GM21381 (cell line): ENCODE data around the gene MIDN.
A peak's percentile ranks its signal among the peaks of the same experiment; 100 is the strongest.

Experiments
- ATAC-seq: cut with Tn5 transposase; IDR thresholded peaks from one replicate; pipeline ENCODE4 v1.9.1; 2021; ENCODE audit warnings: mild to moderate bottlenecking, moderate library complexity; ENCODE audit not compliant: unreplicated experiment

MIDN gene

DNA sequence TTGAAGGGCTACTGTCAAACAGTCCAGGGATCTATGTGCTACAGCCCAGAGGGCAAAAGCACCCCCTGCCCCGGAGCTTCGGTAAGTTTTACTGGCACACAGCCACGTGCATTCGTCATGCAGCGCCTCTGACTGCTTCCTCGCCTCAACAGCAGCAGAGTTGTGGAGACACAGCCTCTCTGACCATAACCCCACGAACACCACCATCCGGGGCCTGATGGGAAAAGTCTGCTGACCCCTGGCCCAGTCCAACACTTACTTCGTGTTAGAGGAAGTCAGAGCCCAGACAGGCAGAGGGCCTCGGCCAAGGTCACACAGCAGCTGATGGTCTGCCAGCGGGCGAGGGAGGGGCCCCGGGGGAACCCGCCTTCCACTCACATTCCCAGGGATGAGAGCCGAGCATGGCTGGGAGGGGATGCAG is 15.7 kb upstream of the MIDN start:
- ATAC-seq, result no peak

GRCh38 chr19:1233115-1233667 is 15.2 kb upstream of the MIDN start:
- no peak for ATAC-seq

DNA sequence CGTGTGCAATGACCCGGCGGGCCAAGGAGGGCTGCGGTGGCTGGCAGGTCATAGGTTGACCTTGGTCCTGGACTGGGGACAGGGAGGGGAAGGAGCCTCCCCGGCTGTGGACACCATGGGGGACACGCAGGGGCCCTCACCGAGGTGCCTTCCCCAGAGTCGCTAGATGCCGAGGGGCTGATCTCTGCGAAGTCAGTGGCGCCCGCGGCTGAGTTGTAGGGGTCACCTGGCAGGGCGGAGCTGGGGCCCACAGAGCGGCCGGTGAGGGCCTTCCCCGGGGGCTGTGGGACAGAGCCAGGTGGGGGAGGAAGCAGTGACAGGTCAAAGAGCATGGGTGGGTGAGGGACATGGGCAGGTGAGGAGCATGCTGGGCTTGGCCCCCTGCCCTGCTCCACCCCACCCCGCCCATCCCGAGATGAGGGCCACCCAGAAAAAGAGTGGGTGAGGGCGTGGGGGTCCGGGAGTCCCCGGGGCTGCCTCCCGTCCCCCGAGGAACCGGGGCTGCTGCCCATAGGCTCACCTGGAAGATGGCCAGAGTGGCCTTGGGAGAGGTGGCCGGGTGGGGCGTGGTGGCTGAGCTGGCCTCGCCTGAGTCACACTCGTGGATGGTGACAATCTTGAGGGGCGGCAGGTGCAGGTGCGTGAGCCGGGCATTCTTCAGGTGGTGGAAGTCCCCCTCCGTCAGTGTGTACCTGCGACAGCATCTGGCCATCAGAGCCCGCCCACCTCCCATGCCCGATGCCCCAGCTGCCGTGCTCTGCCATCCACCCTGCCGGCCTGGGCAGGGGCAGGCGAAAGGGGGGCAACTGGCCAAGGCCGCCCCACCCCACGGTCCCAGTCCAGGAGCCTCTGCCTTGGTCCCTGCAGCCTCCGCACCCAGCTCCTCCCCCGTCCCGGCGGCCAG is 14.1 kb upstream of the MIDN start:
- no peak for ATAC-seq

DNA sequence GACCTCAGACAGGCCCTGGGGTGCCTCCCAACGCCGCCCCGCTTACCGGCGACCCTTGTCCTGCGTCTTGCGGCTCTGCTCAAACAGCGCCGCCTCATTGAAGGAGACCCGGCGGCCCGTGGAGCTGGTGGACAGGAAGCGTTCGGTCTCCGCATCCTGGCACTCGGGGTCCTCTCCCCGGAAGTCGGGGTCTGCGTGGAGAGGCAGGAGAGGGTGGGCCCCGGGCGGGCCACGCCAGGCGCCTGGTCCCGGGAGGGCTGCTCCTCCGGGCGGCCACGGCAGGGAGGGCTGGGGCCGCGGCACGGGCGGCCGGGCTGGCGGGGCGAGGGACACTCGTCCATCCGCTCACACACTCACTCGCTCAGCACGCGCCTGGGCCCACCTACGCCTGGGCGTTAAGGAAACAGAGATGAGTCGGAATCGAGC is 13.4 kb upstream of the MIDN start:
- ATAC-seq, result no peak

GRCh38 chr19:1235625-1236538 is 12.5 kb upstream of the MIDN start:
- no peak for ATAC-seq

GRCh38 chr19:1236576-1236975 is 11.8 kb upstream of the MIDN start:
- no peak for ATAC-seq

DNA sequence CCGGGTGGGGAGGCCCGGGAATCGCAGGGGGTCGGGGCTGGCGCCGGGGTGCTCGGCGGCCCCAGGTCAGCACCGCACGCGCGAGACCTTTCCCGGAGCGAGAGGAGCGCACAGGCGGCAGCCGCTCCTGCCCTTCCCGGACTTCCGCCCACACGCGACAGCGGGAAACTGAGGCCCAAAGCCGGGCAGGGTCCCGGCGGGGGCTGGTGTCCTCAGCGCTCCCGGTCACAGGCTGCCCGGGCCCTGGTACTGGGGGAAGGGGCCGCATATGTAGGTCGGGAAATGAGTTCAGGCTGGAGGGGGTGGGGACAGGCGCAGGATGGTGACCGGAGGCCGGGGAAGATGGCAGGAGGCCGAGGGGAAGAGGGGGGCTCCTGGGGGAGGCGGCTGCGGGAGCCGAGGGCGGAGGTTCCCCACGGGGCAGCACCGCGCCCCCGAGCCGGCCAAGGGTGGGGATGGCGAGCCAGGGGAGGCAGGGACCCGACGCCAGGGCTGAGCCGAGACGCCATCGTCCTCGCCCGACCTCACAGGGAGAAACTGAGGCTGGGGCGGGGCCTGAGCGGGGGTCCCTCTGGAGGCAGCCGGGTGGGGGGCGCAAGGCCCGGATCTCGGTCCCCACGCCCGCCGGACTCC is 11.2 kb upstream of the MIDN start:
- ATAC-seq, result no peak

DNA sequence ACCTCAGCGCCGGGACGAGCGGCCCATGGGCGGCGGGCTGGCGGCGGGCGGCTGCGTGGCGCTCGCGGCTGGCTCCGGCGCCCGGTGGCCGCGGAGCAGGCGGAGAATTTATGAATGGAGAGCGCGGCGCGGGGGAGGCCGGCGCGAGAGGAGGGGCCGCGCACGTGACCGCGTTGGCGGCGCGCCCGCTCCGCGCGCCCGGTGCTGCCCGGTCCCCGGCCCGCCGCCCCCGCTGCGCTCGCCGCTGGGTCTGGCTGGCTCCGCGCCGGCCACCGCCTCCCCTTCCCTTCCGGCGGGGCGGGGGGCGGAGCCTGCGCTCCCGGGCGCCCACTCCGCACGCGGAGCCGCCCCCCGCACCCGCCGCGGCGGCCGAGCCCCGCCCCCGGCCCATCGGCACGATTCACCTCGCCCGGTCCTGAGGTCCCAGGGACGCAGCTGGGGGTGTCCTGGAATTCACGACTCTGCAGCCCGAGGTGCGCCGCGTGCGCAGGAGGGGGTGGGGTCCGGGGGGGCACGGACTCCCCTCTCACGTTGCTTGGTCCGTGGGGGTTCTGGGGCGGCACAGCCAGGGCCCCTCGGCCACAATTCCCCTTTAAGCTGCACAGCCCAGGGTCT is 10.5 kb upstream of the MIDN start, which contains the start of gene CBARP:
CBARP (minus strand) TSS at position 252 of the 615 bp plus-strand sequence. CDS start 1,905 bp downstream, outside the sequence.
- ATAC-seq, result no peak

DNA sequence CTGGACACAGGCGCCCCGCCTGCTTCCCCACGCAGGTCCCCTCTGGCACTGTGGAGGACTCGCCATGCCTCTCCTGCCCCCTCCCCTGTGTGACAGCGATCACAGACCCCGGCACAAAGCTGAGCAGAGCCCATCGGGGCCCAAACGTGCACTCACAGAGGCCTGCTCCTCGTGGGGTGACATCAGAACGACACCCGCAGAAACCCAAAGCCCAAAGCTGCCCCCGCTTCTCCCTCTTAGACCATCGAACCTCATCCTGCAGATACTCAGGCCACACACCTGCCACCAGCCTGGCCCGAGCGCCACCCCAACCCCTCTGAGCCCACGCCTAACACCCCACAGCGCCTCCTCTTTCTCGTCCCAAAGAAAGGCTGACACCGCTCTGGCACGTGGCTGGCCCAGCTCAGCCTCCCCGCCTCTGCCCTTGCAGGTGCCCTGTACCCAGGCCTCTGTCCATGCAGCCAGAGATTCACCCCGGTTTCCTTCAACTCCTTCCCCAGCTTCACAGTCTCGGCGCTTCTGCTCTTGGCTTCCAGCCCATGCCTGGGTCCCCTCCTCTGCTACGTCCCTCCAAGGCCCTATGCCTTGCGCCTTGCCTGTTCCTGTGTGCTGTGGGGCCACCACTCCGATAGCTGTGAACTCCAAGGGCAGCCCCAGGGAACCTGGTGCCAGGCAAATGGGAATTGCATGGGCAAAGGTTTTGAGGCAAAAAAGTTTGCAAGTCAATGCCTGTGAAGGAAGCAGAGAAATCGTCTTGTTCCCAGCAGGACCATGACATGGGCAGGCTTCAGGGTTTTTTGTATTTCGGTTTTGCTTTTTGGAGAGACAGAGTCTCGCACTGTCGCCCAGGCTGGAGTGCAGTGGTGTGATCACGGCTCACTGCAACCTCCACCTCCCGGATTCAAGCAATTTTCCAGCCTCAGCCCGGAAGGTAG is 9.7 kb upstream of the MIDN start:
- ATAC-seq, result no peak

DNA sequence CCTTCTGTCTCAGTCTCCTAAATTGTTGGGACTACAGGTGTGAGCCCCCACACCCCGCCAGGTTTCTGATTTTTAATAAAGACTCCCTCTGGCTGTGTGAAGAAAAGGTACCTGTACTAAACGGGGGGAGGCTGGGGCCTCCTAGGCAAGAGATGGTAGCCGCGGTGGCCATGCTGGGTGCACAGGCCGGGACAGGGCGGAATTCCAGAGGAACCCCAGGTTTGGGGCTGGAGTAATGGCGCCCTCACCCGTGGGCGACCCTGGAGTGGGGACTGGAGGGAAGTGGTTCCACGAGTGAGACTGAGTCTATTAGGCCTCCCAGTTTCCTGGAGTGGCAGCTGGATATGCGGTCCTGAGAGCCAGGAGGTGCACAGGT is 9.0 kb upstream of the MIDN start:
- ATAC-seq, result no peak

DNA sequence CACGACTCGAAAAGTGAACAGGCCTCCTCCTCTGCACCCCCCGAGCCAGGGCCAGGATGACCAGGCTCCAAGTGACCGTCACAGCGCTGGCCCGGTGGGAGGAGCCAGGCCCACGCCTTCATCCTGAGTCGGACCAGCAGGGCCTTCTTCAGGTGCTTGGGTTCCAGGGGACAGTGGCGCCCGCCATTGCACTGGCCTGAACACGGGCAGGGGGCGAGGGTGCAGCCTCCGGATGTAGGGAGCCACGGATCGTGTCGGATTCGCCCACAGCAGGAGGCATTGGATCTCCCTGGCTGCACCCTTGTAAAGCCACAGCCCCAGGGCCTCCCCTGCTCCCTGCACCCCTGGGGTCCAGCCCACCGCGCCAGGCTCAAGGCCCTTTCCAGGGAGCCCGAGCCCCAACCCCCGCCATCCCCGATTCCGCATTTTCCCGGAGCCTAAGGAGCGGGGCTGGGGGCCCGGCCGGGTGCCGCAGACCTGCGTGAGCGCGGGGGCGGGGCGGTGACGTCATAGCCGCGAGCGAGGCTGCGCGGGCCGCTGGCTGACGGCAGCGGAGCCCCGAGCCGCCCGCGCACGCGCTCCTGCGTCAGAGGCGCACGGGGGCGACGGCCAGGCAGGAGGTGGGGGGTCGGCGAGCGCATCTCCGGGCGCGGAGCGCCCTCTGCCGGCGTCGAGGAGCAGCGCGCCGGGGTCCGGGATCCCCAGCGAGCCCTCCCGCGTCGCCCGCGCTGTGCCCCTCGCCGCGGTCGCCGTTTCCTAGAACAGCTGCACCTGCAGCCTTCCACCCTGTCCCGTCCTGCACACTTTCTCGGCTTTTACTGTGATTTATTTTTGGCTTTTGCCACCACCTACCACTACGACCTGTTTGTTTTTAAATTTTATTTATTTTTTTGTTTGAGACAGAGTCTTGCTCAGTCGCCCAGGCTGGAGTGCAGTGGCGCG is 8.3 kb upstream of the MIDN start:
- no peak for ATAC-seq

GRCh38 chr19:1240925-1241324 is 7.5 kb upstream of the MIDN start:
- no peak for ATAC-seq

- ATAC-seq, result peak; percentile 57
Observed at GRCh38 chr19:1241417-1242095, 6.8 kb upstream of the MIDN start, which contains the start of gene ATP5F1D. Gene ATP5F1D, plus strand, starts transcription at chr19:1241751. Its CDS starts 100 bp downstream, at chr19:1241851.

DNA sequence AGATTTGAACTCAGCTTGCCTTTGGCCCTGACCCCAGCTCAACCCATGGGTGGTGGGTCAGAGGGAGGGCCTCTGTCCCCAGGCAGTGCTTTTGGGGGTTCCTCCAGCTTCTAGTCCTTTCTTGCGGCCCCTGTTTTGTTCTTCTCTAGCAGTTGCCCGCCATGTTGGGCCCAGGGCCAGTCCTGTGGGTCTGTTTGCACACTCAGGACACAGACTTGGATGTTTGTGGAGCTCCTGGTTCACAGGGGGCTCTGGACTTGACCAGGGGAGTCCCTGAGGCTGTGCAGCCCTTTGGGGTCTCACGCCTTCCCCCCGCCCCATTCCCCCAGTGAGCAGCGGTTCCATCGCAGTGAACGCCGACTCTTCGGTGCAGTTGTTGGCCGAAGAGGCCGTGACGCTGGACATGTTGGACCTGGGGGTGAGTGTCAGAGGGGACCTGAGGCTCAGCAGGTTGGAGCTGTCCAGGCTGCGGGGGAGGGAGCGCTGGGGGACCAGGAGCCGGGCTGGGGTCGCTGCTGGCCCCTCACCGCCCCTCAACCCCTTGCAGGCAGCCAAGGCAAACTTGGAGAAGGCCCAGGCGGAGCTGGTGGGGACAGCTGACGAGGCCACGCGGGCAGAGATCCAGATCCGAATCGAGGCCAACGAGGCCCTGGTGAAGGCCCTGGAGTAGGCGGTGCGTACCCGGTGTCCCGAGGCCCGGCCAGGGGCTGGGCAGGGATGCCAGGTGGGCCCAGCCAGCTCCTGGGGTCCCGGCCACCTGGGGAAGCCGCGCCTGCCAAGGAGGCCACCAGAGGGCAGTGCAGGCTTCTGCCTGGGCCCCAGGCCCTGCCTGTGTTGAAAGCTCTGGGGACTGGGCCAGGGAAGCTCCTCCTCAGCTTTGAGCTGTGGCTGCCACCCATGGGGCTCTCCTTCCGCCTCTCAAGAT is 4.4 kb upstream of the MIDN start:
- no peak for ATAC-seq

DNA sequence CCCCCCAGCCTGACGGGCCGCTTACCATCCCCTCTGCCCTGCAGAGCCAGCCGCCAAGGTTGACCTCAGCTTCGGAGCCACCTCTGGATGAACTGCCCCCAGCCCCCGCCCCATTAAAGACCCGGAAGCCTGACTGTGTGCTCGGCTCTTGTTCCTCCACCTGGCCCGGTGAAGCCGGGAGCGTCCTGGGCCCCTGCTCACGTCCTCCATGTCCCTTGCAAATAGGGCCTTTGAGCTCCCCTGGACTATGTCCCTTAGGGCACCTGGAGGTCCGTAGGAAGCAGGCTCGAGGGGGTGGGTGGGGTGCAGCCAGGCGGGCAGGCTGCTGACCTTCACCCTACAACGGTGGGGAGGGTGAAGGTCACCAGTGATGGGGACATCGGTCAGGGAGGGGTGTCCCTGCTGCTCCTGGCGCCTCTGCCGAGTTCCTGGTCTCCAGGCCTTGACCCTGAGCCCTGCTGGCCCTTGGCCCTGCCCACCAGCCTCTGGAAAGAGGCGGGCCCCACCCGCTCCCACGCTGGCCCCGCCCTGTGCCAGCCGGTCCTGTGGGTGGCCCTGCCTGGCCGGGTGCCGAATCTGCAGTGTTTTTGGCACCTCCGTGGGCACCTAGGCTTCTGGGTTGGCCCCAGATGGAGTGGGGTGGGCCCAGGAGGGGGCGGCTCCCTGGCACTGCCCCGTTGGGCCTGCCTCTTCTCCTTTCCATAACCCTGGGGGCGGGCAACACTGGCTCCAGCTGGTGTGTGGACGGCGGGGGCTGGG is 3.5 kb upstream of the MIDN start:
- ATAC-seq, result no peak
